Fibroblast of lung (primary cell): ENCODE measurements around the gene DENND1A. TPM values are rescaled to one million over a fixed set of nuclear protein-coding genes. Genes with fewer than 3 reads are reported as not detected.

Experiments used
- DNase-seq, 2 donors: peaks; one replicate each; pipeline versions ENCODE4 v3.0.0 to v3.0.0-alpha.2; 2010; ENCODE audit warnings: low read depth in 2 of 2
- H2AFZ ChIP-seq: 2 replicates; pipeline ENCODE4 v1.5.1; 2012; ENCODE audit warnings: low read length, control low read depth, inconsistent platforms
- H3K27ac ChIP-seq: 2 replicates; pipeline ENCODE4 v1.5.1; 2011; ENCODE audit warnings: low read length, control low read depth; ENCODE audit not compliant: insufficient read depth
- H3K27me3 ChIP-seq: 2 replicates; pipeline ENCODE4 v1.5.1; 2011; ENCODE audit warnings: mild to moderate bottlenecking, low read length; ENCODE audit not compliant: control insufficient read depth, insufficient read depth
- H3K36me3 ChIP-seq: 2 replicates; pipeline ENCODE4 v1.5.1; 2011; ENCODE audit warnings: low read length; ENCODE audit not compliant: control insufficient read depth, insufficient read depth
- H3K4me1 ChIP-seq: 2 replicates; pipeline ENCODE4 v1.5.1; 2011; ENCODE audit warnings: low read length; ENCODE audit not compliant: control insufficient read depth, insufficient read depth; ENCODE audit errors: extremely low read depth
- H3K4me2 ChIP-seq: 2 replicates; pipeline ENCODE4 v1.5.1; 2011; ENCODE audit warnings: low read length, control low read depth; ENCODE audit not compliant: insufficient read depth; ENCODE audit errors: extremely low read depth
- H3K4me3 ChIP-seq, 4 experiments: fragments of 200-600 bp in 1 of 4; sonication (generic) in 1 of 4; replicated peaks in 1 of 4; 2 replicates each; pipeline ENCODE4 v1.5.1; 2011 to 2016; ENCODE audit warnings: low read length in 4 of 4, low read depth in 3 of 4, mild to moderate bottlenecking in 3 of 4, control low read depth in 2 of 4, inconsistent platforms in 1 of 4, mixed read lengths in 1 of 4; ENCODE audit not compliant: insufficient read depth in 1 of 4; ENCODE audit errors: control extremely low read depth in 1 of 4
- H3K79me2 ChIP-seq: 2 replicates; pipeline ENCODE4 v1.5.1; 2012; ENCODE audit warnings: mild to moderate bottlenecking, low read length, inconsistent platforms; ENCODE audit not compliant: control insufficient read depth, insufficient read depth
- H3K9ac ChIP-seq: 2 replicates; pipeline ENCODE4 v1.5.1; 2011; ENCODE audit warnings: mild to moderate bottlenecking, low read length, control low read depth; ENCODE audit not compliant: insufficient read depth
- H3K9me3 ChIP-seq: 2 replicates; pipeline ENCODE4 v1.5.1; 2012; ENCODE audit warnings: low read depth, low read length; ENCODE audit not compliant: control insufficient read depth, insufficient read depth
- H4K20me1 ChIP-seq: 2 replicates; pipeline ENCODE4 v1.5.1; 2011; ENCODE audit warnings: low read length; ENCODE audit not compliant: control insufficient read depth, insufficient read depth; ENCODE audit errors: extremely low read depth
- EZH2 ChIP-seq: IDR thresholded peaks from 2 replicates; pipeline ENCODE4 v1.5.1; 2012; ENCODE audit warnings: low read length, control low read depth, mild to moderate bottlenecking; ENCODE audit errors: missing control alignments
- polyA plus RNA-seq, 2 donors: library from polyadenylated mRNA; depleted of rRNA in 1 of 2; stranded (reverse) in 1 of 2; unstranded in 1 of 2; fragments of >200 nt; gene quantifications; 2 replicates each; pipeline ENCODE4 v1.2.1, GENCODE V29; 2011 to 2012; ENCODE audit warnings: missing spikeins in 1 of 2
- total RNA-seq: library from RNA; depleted of rRNA; stranded (reverse); fragments of >200 nt; gene quantifications from 2 replicates; pipeline ENCODE4 v1.2.1, GENCODE V29; 2014
- TF ChIP-seq, protein P1 (sequence below), 2 donors: IDR thresholded peaks in 1 of 2; conservative IDR thresholded peaks in 1 of 2; 1 replicate in 1 of 2; 2 replicates in 1 of 2; pipeline ENCODE4 v1.5.1; 2011 to 2012; ENCODE audit warnings: low read length in 2 of 2, control low read depth in 1 of 2, inconsistent platforms in 1 of 2, low read depth in 1 of 2, mild to moderate bottlenecking in 1 of 2

The DENND1A gene
- total and polyA plus RNA-seq, 2 donors (not counting 1 experiment from before 2014, with no cell fraction given) = 13.0 to 18.3 TPM

DNA sequence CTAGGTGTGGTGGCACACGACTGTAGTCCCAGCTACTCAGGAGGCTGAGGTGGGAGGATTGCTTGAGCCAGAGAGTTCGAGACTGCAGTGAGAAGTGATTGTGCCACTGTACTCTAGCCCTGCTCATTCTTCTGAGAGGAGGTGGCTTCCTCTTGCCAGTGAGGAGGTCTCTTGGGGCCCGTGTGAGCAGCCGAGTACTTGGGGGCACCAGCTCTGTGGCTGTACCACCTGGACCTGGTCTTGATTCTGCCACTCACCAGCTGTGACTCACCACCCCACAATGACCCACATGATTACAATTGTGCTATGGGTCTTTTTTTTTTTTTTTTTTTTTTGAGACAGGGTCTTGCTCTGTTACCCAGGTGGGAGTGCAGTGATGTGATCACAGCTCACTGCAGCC is 592.0 kb downstream of the DENND1A start:
- Histone ChIP-seq H3K36me3 (no peaks in the 10 kb centered on the region), H3K9me3 (no peaks in the 10 kb centered on the region), H3K79me2 (no peaks in the 10 kb centered on the region), H3K27ac (no peak overlapping the region), H3K4me3 (no peak overlapping the region), H3K27me3 (no peaks in the 10 kb centered on the region), H3K4me2 (no peak overlapping the region), H2AFZ (no peak overlapping the region), H3K4me1 (no peaks in the 10 kb centered on the region), H3K9ac (no peak overlapping the region), H4K20me1 (no peaks in the 10 kb centered on the region)
- TF ChIP-seq, protein P1, sequence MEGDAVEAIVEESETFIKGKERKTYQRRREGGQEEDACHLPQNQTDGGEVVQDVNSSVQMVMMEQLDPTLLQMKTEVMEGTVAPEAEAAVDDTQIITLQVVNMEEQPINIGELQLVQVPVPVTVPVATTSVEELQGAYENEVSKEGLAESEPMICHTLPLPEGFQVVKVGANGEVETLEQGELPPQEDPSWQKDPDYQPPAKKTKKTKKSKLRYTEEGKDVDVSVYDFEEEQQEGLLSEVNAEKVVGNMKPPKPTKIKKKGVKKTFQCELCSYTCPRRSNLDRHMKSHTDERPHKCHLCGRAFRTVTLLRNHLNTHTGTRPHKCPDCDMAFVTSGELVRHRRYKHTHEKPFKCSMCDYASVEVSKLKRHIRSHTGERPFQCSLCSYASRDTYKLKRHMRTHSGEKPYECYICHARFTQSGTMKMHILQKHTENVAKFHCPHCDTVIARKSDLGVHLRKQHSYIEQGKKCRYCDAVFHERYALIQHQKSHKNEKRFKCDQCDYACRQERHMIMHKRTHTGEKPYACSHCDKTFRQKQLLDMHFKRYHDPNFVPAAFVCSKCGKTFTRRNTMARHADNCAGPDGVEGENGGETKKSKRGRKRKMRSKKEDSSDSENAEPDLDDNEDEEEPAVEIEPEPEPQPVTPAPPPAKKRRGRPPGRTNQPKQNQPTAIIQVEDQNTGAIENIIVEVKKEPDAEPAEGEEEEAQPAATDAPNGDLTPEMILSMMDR (conservative IDR thresholded peaks at IDR 0.05 in 1 of 2, IDR thresholded peaks at IDR 0.05 in 1 of 2; ENCODE audit: low read depth in 1 of 2, low read length in 2 of 2) = no peak
- no peak for TF ChIP-seq EZH2
- no peak for DNase-seq

DNA sequence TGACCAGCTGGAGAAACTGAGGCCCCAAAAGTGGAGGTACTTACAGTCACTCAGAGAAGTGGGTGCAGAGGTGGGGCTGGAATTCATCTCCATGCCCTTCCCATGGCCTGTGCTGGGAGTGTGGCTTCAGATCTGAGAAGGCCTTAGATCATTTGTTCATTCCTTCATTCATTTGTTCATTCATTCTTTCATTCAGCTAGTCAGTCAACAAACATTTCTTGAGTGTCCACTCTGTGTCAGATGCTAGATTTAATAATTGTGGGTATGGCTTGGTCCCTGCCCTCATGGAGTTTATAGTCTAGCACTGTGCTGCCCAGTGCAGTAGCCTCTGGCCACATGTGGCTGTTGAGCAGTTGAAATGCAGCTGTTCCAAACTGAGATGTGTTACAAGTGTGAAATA is 593.0 kb downstream of the DENND1A start:
- Histone ChIP-seq H3K9me3 (no peaks in the 10 kb centered on the region), H3K9ac (no peak overlapping the region), H4K20me1 (no peaks in the 10 kb centered on the region), H3K4me2 (no peak overlapping the region), H3K36me3 (no peaks in the 10 kb centered on the region), H3K4me1 (no peaks in the 10 kb centered on the region), H3K27me3 (no peaks in the 10 kb centered on the region), H3K79me2 (no peaks in the 10 kb centered on the region), H2AFZ (no peak overlapping the region), H3K4me3 (no peak overlapping the region), H3K27ac (no peak overlapping the region)
- no peak for TF ChIP-seq EZH2
- TF ChIP-seq, protein P1 (conservative IDR thresholded peaks at IDR 0.05 in 1 of 2, IDR thresholded peaks at IDR 0.05 in 1 of 2; ENCODE audit: low read depth in 1 of 2, low read length in 2 of 2) = no peak
- no peak for DNase-seq

DNA sequence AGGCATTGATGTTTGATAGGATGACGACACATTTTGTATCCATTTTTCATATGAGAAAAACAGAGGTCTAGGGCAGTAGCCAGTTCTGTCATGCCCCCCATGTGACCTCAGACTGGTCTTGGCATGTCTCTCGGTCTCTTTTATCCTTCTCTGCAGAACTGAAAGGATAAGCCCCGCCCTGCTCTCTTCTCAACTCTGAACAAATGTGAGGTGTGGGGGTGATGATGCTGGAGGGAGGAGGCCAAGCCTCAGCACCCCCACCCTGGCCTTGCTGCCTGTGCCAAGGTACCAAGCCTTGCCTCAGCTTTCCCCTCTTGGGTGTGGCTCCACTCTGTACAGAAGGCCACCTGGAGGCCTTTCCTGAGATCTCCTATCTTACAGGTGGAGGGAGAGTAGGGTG is 593.5 kb downstream of the DENND1A start:
- H2AFZ ChIP-seq = no peak overlapping the region

More for the DNA sequence above, 593.5 kb downstream of the DENND1A start:
- no peak for TF ChIP-seq EZH2
- TF ChIP-seq, protein P1 (conservative IDR thresholded peaks at IDR 0.05 in 1 of 2, IDR thresholded peaks at IDR 0.05 in 1 of 2; ENCODE audit: low read depth in 1 of 2, low read length in 2 of 2) = no peak
- H3K79me2 ChIP-seq = no peaks in the 10 kb centered on the region
- H3K9me3 ChIP-seq = no peaks in the 10 kb centered on the region
- no peaks in the 10 kb centered on the region for H3K36me3 ChIP-seq
- DNase-seq = no peak
- H3K4me3 ChIP-seq = no peak overlapping the region
- no peak overlapping the region for H3K9ac ChIP-seq
- no peak overlapping the region for H3K27ac ChIP-seq
- H3K4me2 ChIP-seq = no peak overlapping the region
- no peaks in the 10 kb centered on the region for H3K27me3 ChIP-seq
- H3K4me1 ChIP-seq = no peaks in the 10 kb centered on the region
- no peaks in the 10 kb centered on the region for H4K20me1 ChIP-seq
